Stomach (tissue), 9 donors: ENCODE measurements around the gene LRRC3. TPM values are rescaled to one million over a fixed set of nuclear protein-coding genes. Genes with fewer than 3 reads are reported as not detected.

Experiments used
- DNase-seq, 2 donors: peaks; one replicate each; pipeline versions ENCODE4 v3.0.0 to v3.0.0-alpha.2; 2013 to 2019
- H3K27ac ChIP-seq, 5 donors: fragments of 200-600 bp in 4 of 5; sonication (generic) in 4 of 5; one replicate each; pipeline ENCODE4 v1.5.1; 2013 to 2019; ENCODE audit warnings: mild to moderate bottlenecking in 1 of 5, moderate library complexity in 1 of 5
- H3K27me3 ChIP-seq, 3 donors: fragments of 200-600 bp; sonication (generic); one replicate each; pipeline ENCODE4 v1.5.1; 2017 to 2019; ENCODE audit warnings: mixed run types in 1 of 3
- H3K36me3 ChIP-seq, 4 donors: fragments of 200-600 bp; sonication (generic); 1 replicate in 3 of 4; 2 replicates in 1 of 4; pipeline ENCODE4 v1.5.1; 2016 to 2019
- H3K4me1 ChIP-seq, 4 donors: fragments of 200-600 bp; sonication (generic); one replicate each; pipeline ENCODE4 v1.5.1; 2016 to 2019
- H3K4me3 ChIP-seq, 4 donors: fragments of 200-600 bp; sonication (generic) in 3 of 4; one replicate each; pipeline ENCODE4 v1.5.1; 2016 to 2019; ENCODE audit warnings: mild to moderate bottlenecking in 1 of 4
- H3K9me3 ChIP-seq, 4 donors: fragments of 200-600 bp; sonication (generic); one replicate each; pipeline ENCODE4 v1.5.1; 2016 to 2019
- EP300 ChIP-seq: sonication (generic); formaldehyde crosslinking; IDR thresholded peaks from one replicate; pipeline ENCODE4 v1.6.1; 2017; ENCODE audit warnings: antibody characterized with exemption
- POLR2A ChIP-seq, 4 donors: fragments of 450-650 bp; IDR thresholded peaks; one replicate each; pipeline ENCODE4 v1.6.1; 2016; ENCODE audit warnings: antibody characterized with exemption in 4 of 4, control low read depth in 2 of 4, mild to moderate bottlenecking in 1 of 4, moderate library complexity in 1 of 4
- POLR2AphosphoS5 ChIP-seq, 3 donors: sonication (generic); formaldehyde crosslinking; IDR thresholded peaks; one replicate each; pipeline ENCODE4 v1.6.1; 2016; ENCODE audit warnings: antibody characterized with exemption in 3 of 3
- WGBS, 5 donors: extraction: QIAGEN DNeasy Blood & Tissue Kit in 3 of 5; methylation state at CpG; one replicate each; pipeline versions ENCODE4 v1.1.5 to v1.1.7; 2013 to 2018; 5-methylcytosine and 5-hydroxymethylcytosine counted together
- intact Hi-C: fragments of 100-400 bp; cut with DNase I; formaldehyde crosslinking; loops from one replicate; pipeline ENCODE4 v1.15.1; 2023; ENCODE audit warnings: low total_unique reads
- polyA plus RNA-seq, 3 donors: library from polyadenylated mRNA; stranded (reverse); fragments of 200-250 nt; gene quantifications; one replicate each; pipeline ENCODE4 v1.2.3, GENCODE V29; 2013
- total RNA-seq, 5 donors: library from RNA; depleted of rRNA; stranded (reverse); fragments of >200 nt; gene quantifications; one replicate each; pipeline versions ENCODE4 v1.1.0 to v1.2.3, GENCODE V29; 2014 to 2016
- TF ChIP-seq, protein P1 (sequence below), 7 experiments: fragments of 450-650 bp in 4 of 7; fragments of 200-600 bp in 3 of 7; sonication (generic) in 3 of 7; IDR thresholded peaks; one replicate each; pipeline ENCODE4 v1.5.1; 2016 to 2019; ENCODE audit warnings: antibody characterized with exemption in 7 of 7, control low read depth in 2 of 7, mild to moderate bottlenecking in 1 of 7
- donor health status: healthy with polysubstance abuse.
- donor health status: Bipolar disorder and iron deficiency.
- donor health status: healthy.

LRRC3 gene
- total and polyA plus RNA-seq, 8 donors: 0.76 to 8.0 (median 1.5) TPM

GRCh38 chr21:44503901-44504399 is 48.6 kb downstream of the LRRC3 start:
- Histone ChIP-seq H3K27me3 (peaks cover 0 to 66% (median 0%) of the 10 kb centered on the region in 3 donors), H3K4me1 (peaks cover 0 to 6% (median 4%) of the 10 kb centered on the region in 4 donors), H3K9me3 (no peaks in the 10 kb centered on the region), H3K36me3 (no peaks in the 10 kb centered on the region), H3K27ac (no peak overlapping the region), H3K4me3 (no peak overlapping the region)
- 62 to 83% (median 76%) methylated on average over 20 of the region's 20 CpGs for WGBS, 5 donors
- DNase-seq: no peak
- intact Hi-C loops: no loop called here
- no peak for TF ChIP-seq EP300
- TF ChIP-seq, protein P1, sequence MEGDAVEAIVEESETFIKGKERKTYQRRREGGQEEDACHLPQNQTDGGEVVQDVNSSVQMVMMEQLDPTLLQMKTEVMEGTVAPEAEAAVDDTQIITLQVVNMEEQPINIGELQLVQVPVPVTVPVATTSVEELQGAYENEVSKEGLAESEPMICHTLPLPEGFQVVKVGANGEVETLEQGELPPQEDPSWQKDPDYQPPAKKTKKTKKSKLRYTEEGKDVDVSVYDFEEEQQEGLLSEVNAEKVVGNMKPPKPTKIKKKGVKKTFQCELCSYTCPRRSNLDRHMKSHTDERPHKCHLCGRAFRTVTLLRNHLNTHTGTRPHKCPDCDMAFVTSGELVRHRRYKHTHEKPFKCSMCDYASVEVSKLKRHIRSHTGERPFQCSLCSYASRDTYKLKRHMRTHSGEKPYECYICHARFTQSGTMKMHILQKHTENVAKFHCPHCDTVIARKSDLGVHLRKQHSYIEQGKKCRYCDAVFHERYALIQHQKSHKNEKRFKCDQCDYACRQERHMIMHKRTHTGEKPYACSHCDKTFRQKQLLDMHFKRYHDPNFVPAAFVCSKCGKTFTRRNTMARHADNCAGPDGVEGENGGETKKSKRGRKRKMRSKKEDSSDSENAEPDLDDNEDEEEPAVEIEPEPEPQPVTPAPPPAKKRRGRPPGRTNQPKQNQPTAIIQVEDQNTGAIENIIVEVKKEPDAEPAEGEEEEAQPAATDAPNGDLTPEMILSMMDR (IDR thresholded peaks at IDR 0.05): no peak
- no peak for TF ChIP-seq POLR2A (IDR thresholded peaks at IDR 0.05)
- no peak for TF ChIP-seq POLR2AphosphoS5 (IDR thresholded peaks at IDR 0.05)

DNA sequence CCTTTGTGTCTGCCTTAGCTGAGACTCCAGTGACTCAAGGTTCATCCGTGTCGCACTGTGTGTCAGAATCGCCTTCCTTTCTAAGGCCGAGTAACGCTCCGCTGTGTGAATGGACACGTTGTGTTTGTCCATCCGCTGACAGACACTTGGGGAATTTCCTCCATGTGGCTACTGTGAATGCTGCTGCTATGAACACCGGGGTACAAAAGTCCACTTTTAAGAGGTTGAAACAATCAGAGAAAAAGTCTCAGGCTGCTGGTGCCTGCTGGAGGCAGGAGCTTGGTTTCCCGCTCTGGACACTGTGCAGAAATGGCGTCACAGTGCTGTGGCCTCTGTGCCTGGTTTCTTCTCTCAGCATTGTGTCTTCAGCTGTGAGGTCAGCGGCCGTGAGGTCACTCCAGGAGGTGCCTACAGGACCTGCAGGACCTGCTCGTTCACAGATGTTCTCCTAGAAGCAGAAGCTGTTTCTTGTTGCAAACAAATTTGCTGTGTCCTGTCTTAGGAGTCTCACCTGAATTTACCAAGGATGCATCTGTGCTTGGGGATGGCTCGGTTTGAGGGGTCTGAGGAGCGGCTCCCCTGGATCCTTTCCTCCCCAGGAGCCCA is 50.5 kb downstream of the LRRC3 start:
- peaks cover 6 to 14% (median 12%) of the 10 kb centered on the region in 4 donors for H3K4me1 ChIP-seq
- WGBS, 5 donors: 50 to 72% (median 58%) methylated on average over 16 of the region's 16 CpGs
- no peaks in the 10 kb centered on the region for H3K36me3 ChIP-seq
- peak in 1 of 2 donors; percentile 25 for DNase-seq
- TF ChIP-seq POLR2AphosphoS5 (IDR thresholded peaks at IDR 0.05) (no peak), EP300 (no peak), POLR2A (IDR thresholded peaks at IDR 0.05) (no peak)
- TF ChIP-seq, protein P1 (IDR thresholded peaks at IDR 0.05): no peak
- peaks cover 0 to 68% (median 5%) of the 10 kb centered on the region in 3 donors for H3K27me3 ChIP-seq
- H3K4me3 ChIP-seq: no peak overlapping the region
- H3K27ac ChIP-seq: no peak overlapping the region
- intact Hi-C loops: no loop called here
- no peaks in the 10 kb centered on the region for H3K9me3 ChIP-seq

DNA sequence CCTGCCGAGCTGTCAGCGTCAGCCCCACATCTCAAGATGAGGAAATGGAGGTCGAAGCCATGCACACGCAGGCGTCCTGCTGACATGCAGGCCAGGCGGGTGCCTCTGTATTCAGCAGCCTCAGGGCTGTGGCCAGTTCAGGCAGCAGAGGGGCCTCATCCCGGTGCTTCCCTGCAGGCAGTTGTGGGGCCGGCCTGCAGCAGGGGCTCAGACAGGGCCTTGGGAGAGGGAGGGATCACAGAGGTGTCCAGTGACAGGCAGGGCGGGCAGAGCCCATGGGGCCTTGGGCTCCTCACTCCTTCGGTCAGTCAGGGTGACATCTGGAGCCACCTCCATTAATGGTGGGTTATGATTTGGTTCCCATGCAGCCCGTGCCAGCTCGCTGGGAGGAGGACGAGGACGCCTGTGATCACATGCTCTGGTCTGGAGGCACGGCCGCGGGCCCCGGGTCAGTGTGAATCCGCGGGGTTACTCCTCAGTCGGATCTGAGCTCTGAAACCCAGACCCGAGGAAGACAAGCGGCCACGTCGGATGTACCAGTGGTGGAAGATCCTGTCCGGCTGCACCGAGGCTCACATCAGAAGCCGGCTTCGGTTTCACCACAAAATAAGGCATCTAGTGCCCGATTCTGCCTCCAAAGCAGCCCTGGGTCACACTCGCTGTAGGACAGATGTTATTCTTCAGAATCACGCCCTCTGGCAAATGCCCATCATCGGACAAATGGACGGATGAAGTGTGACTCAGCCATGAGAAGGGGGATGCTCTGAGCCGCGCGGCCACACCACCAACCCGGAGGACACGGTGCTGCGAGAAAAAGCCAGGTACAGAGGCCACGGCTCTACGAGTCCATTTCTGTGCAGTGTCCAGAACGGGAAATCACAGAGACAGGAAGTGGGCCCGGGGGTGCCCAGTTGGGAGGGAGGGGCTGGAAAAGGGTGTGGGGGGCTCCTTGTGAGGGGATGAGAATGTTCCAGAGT is 51.3 kb downstream of the LRRC3 start:
- intact Hi-C loops: no loop called here
- WGBS, 5 donors: 76 to 89% (median 86%) methylated on average over 29 to 44 of the region's 44 CpGs
- TF ChIP-seq, protein P1 (IDR thresholded peaks at IDR 0.05): no peak
- H3K36me3 ChIP-seq: no peaks in the 10 kb centered on the region
- peaks cover 0 to 73% (median 5%) of the 10 kb centered on the region in 3 donors for H3K27me3 ChIP-seq
- H3K4me3 ChIP-seq: no peak overlapping the region
- no peak overlapping the region for H3K27ac ChIP-seq
- H3K4me1 ChIP-seq: peaks cover 7 to 15% (median 13%) of the 10 kb centered on the region in 4 donors
- no peak for DNase-seq
- H3K9me3 ChIP-seq: no peaks in the 10 kb centered on the region

DNA sequence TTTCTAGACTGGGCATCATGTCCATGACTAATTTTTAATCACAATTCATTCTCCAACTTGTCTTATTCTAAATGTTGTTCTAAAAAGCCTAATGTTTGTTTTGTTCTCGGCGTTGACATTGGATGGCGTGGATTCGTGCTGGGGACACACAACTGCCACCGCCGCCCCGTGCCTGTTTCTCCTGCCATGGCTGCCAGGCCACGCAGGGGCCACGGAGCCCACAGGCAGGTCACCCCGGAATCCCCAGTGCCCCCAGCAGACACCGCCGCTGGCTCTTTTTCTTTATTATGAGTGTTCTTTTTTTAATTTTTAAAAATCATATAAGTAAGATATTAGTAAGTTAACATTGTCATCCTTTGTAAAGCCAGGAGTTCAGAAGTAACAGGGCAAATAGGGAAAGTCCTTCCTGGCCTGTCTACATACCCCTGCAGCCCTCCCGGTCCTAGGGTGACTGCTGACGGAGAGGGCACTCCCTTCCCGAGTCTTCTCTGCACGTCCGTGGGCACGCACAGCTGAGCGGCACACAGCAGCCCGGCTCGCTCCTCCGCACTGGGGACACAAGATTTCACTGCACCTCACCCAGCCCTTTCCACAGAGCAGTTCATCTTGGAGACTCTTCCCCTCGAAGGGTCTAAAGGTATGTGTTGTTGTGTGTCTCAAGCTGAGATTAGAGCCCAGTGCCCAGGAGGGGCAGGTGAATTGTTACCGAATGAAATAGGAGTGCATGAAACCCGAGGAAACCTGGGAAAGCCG is 52.5 kb downstream of the LRRC3 start:
- Histone ChIP-seq H3K4me3 (no peak overlapping the region), H3K27me3 (peaks cover 0 to 78% (median 5%) of the 10 kb centered on the region in 3 donors), H3K36me3 (no peaks in the 10 kb centered on the region), H3K4me1 (peaks cover 7 to 15% (median 13%) of the 10 kb centered on the region in 4 donors), H3K9me3 (no peaks in the 10 kb centered on the region), H3K27ac (no peak overlapping the region)
- no peak for DNase-seq
- 79 to 83% (median 81%) methylated on average over 26 of the region's 26 CpGs for WGBS, 5 donors
- TF ChIP-seq, protein P1 (IDR thresholded peaks at IDR 0.05): no peak
- no peak for TF ChIP-seq POLR2A (IDR thresholded peaks at IDR 0.05)
- TF ChIP-seq EP300: no peak
- no peak for TF ChIP-seq POLR2AphosphoS5 (IDR thresholded peaks at IDR 0.05)
- intact Hi-C loops: no loop called here
